GM19452 (cell line): ENCODE measurements around the gene CACNA1E.

Source experiments
- ATAC-seq: cut with Tn5 transposase; IDR thresholded peaks from one replicate; pipeline ENCODE4 v1.9.1; 2021; ENCODE audit not compliant: unreplicated experiment

CACNA1E gene

GRCh38 chr1:181482521-181483284, 614 bp upstream of the CACNA1E start:
- peak; percentile 57 for ATAC-seq

- ATAC-seq = no peak
Measured at GRCh38 chr1:181484821-181485220, 1.5 kb downstream of the CACNA1E start.

- peak; percentile 41 for ATAC-seq
Measured at GRCh38 chr1:181485287-181486097, 2.2 kb downstream of the CACNA1E start.

GRCh38 chr1:181486098-181486420, 2.7 kb downstream of the CACNA1E start:
- no peak for ATAC-seq

GRCh38 chr1:181488866-181489265, 5.5 kb downstream of the CACNA1E start:
- no peak for ATAC-seq

- no peak for ATAC-seq
Measured at GRCh38 chr1:181490276-181490675, 7.0 kb downstream of the CACNA1E start.

- ATAC-seq = no peak
Measured at GRCh38 chr1:181490740-181491712, 7.7 kb downstream of the CACNA1E start.

- no peak for ATAC-seq
Measured at GRCh38 chr1:181493166-181493565, 9.8 kb downstream of the CACNA1E start.

- ATAC-seq = no peak
Measured at GRCh38 chr1:181493885-181494284, 10.6 kb downstream of the CACNA1E start.

- ATAC-seq = no peak
Measured at GRCh38 chr1:181496759-181497158, 13.4 kb downstream of the CACNA1E start.

- no peak for ATAC-seq
Measured at GRCh38 chr1:181497870-181498269, 14.6 kb downstream of the CACNA1E start.

- ATAC-seq = no peak
Measured at GRCh38 chr1:181499825-181500224, 16.5 kb downstream of the CACNA1E start.

GRCh38 chr1:181500636-181501035, 17.3 kb downstream of the CACNA1E start:
- ATAC-seq = no peak

GRCh38 chr1:181501612-181502011, 18.3 kb downstream of the CACNA1E start:
- no peak for ATAC-seq

GRCh38 chr1:181503171-181503810, 20.0 kb downstream of the CACNA1E start:
- ATAC-seq = no peak

- peak; percentile 50 for ATAC-seq
Measured at GRCh38 chr1:181504399-181504842, 21.1 kb downstream of the CACNA1E start.

GRCh38 chr1:181506563-181507353, 23.4 kb downstream of the CACNA1E start:
- no peak for ATAC-seq

GRCh38 chr1:181508486-181509165, 25.3 kb downstream of the CACNA1E start:
- no peak for ATAC-seq

- ATAC-seq = no peak
Measured at GRCh38 chr1:181513786-181514297, 30.5 kb downstream of the CACNA1E start.
